ENCODE data around the gene FBRS.

DNA sequence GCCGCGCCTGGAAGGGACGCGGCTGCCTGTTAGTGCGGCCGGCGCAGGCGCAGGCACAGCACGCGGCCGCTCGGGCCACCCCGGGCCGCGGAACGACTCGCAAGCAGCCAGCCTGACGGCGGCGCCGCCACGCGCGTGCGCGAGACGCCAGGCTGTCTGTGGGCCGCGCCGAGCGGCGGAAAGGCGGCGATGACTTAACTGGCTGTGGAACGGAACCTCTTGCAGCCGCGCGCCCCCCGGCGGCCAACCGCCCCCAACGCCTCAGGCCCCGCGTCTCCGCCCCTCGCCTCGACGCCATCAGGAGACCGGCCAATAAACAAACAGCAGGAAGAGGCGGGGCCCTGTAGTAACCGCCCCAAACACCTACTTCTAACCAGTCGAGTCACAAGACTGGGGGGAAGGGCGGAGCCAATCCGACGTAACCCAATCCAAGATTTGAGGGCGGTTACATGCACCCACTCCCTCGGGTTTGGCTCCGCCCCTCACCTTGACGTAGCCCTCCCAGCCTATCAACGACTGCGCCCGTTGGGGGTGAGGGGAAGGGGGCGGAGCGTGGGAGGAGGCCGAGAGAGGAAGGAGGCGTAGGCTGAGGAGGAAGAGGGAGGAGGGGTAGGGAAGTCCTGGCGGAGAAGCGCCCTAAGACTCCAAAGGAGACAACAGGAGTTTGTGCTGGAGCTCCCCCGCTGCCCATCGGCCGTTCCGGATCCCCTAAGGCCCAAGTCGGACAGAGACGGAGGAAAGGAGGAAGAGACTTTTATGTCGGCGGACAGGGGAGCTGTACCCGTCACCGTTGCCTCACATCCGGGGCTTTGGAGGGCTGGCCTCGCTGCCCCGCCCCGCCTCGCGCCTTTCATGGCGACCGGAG lies at the start of gene FBRS:
- TF ChIP-seq, protein P1, sequence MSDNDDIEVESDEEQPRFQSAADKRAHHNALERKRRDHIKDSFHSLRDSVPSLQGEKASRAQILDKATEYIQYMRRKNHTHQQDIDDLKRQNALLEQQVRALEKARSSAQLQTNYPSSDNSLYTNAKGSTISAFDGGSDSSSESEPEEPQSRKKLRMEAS (IDR thresholded peaks at IDR 0.05; ENCODE audit: insufficient read depth, insufficient read length): no peak
- TF ChIP-seq, protein P2, sequence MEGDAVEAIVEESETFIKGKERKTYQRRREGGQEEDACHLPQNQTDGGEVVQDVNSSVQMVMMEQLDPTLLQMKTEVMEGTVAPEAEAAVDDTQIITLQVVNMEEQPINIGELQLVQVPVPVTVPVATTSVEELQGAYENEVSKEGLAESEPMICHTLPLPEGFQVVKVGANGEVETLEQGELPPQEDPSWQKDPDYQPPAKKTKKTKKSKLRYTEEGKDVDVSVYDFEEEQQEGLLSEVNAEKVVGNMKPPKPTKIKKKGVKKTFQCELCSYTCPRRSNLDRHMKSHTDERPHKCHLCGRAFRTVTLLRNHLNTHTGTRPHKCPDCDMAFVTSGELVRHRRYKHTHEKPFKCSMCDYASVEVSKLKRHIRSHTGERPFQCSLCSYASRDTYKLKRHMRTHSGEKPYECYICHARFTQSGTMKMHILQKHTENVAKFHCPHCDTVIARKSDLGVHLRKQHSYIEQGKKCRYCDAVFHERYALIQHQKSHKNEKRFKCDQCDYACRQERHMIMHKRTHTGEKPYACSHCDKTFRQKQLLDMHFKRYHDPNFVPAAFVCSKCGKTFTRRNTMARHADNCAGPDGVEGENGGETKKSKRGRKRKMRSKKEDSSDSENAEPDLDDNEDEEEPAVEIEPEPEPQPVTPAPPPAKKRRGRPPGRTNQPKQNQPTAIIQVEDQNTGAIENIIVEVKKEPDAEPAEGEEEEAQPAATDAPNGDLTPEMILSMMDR (IDR thresholded peaks at IDR 0.05; ENCODE audit: extremely low read depth in 1 of 2, insufficient read depth in 1 of 2, low read depth in 1 of 2, low read length in 2 of 2): peak; percentile 91 to 98
- peak; percentile 76 for TF ChIP-seq POLR2AphosphoS5 (IDR thresholded peaks at IDR 0.05; ENCODE audit: insufficient read depth, low read depth, low read length)

All from endothelial cell of umbilical vein (primary cell).